Activated T-cell treated with anti-CD3 and anti-CD28 coated beads, Interleukin-2, amount 50 U/mL, for 4 hours (primary cell): ENCODE measurements around the gene QRFPR. TPM values are rescaled to one million over a fixed set of nuclear protein-coding genes. Genes with fewer than 3 reads are reported as not detected.
A peak's percentile ranks its signal among the peaks of the same experiment; 100 is the strongest.

ENCODE experiments used
- ATAC-seq, 2 donors: fragments of 200-7000 bp; cut with Tn5 transposase; one replicate each; pipeline ENCODE4 v1.10.0; 2021
- DNase-seq: peaks from one replicate; pipeline ENCODE4 v3.0.0-alpha.2; 2020
- H3K27me3 Mint-ChIP-seq: one replicate; pipeline ENCODE4 v1.8.0; 2021; ENCODE audit warnings: low read depth, mixed read lengths
- H3K36me3 Mint-ChIP-seq: one replicate; pipeline ENCODE4 v1.8.0; 2022; ENCODE audit warnings: mixed read lengths; ENCODE audit not compliant: insufficient read depth
- H3K4me1 Mint-ChIP-seq: one replicate; pipeline ENCODE4 v1.8.0; 2021; ENCODE audit warnings: low read depth, mixed read lengths
- H3K4me3 Mint-ChIP-seq: one replicate; pipeline ENCODE4 v1.8.0; 2021; ENCODE audit warnings: mild to moderate bottlenecking, moderate library complexity, mixed read lengths
- H3K9me3 Mint-ChIP-seq: one replicate; pipeline ENCODE4 v1.8.0; 2021; ENCODE audit warnings: mixed read lengths
- total RNA-seq, 3 donors: library from RNA; stranded (reverse); gene quantifications; one replicate each; pipeline ENCODE4 v1.2.1, GENCODE V29; 2021

Gene QRFPR
- total RNA-seq, 3 donors from 2014 or later, result not detected

DNA sequence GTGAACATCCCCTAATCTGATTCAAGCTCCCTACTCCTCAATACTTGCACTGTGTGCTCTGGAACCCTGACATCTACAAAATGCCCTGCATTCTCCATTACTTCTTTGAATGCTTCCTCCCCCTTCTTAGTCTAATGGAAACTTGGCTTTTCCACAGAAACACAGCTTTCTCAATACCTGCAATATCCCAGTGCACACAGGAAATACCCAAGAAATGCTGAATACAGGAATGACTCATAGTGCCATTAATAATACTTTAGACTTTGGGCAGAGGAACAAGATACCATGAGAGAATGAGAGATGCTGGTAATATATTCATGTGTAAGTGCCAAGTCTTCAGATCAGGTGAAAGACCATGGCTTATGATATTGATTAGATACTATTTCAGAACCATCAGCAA, 5.6 kb downstream of the QRFPR start:
- Mint-ChIP-seq H3K4me1 (peaks cover 5% of the 10 kb centered on the region), H3K9me3 (no peaks in the 10 kb centered on the region), H3K27me3 (peaks cover 41% of the 10 kb centered on the region), H3K36me3 (no peaks in the 10 kb centered on the region), H3K4me3 (no peak overlapping the region)
- ATAC-seq (no peak), DNase-seq (no peak)

GRCh38 chr4:121373841-121374240, 7.0 kb downstream of the QRFPR start:
- ATAC-seq, result no peak
- H3K4me3 Mint-ChIP-seq, result no peak overlapping the region

GRCh38 chr4:121370729-121371325, 10.0 kb downstream of the QRFPR start:
- ATAC-seq, result no peak
- H3K4me3 Mint-ChIP-seq, result no peak overlapping the region
- peaks cover 15% of the 10 kb centered on the region for H3K27me3 Mint-ChIP-seq
- H3K36me3 Mint-ChIP-seq, result no peaks in the 10 kb centered on the region
- no peaks in the 10 kb centered on the region for H3K4me1 Mint-ChIP-seq
- DNase-seq, result peak; percentile 11
- H3K9me3 Mint-ChIP-seq, result no peaks in the 10 kb centered on the region

More at GRCh38 chr4:121373841-121374240, 7.0 kb downstream of the QRFPR start:
- H3K4me1 Mint-ChIP-seq, result no peaks in the 10 kb centered on the region
- peaks cover 27% of the 10 kb centered on the region for H3K27me3 Mint-ChIP-seq
- no peak for DNase-seq
- H3K36me3 Mint-ChIP-seq, result no peaks in the 10 kb centered on the region
- H3K9me3 Mint-ChIP-seq, result no peaks in the 10 kb centered on the region

DNA sequence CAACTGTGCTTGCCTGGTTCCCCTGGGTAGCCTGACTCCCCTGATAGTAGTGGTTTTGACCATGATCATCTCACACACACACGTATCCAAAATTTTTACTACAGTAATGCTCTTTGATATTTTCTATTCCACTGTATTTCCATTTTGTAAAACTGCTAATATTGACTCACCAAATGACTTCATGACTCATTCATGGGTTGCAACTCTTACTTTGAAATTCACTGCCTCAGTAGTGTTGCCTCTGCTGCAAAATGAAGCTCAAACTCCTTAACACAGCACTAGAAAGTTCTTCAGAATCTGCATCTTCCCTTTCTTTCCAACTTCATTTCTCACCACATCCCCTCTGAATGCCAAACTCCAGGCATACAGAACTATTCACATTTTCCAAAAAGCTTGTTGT, 20.3 kb downstream of the QRFPR start:
- Mint-ChIP-seq H3K36me3 (no peaks in the 10 kb centered on the region), H3K27me3 (peaks cover 16% of the 10 kb centered on the region), H3K9me3 (no peaks in the 10 kb centered on the region), H3K4me3 (no peak overlapping the region), H3K4me1 (no peaks in the 10 kb centered on the region)
- no peak for ATAC-seq
- DNase-seq, result no peak

- Mint-ChIP-seq H3K9me3 (peaks cover 17% of the 10 kb centered on the region), H3K27me3 (peaks cover 28% of the 10 kb centered on the region), H3K4me3 (no peak overlapping the region), H3K4me1 (no peaks in the 10 kb centered on the region), H3K36me3 (no peaks in the 10 kb centered on the region)
- DNase-seq, result no peak
- no peak for ATAC-seq
Observed at GRCh38 chr4:121358473-121358872, 22.3 kb downstream of the QRFPR start.

- H3K27me3 Mint-ChIP-seq, result peaks cover 43% of the 10 kb centered on the region
Observed at GRCh38 chr4:121353213-121353612, 27.6 kb downstream of the QRFPR start.

DNA sequence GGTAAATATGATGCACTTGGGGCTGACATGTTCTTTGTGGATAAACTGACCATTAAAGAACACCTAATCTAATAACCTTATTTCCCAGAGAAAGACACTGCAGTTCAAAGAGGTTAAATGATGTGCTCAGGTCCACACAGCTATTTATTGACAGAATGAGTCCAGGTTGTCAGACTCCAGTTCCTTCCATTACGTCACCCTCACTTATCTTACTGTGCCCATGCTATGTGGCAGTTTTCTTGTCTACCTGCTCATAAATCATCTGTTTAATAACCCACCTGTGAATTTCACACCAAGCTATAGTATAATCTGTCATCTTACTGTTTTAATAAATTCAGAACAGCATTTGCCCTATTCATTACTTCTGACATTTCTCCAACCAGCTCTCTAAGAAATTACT, 36.7 kb downstream of the QRFPR start:
- DNase-seq (no peak), ATAC-seq (no peak)
- H3K36me3 Mint-ChIP-seq, result no peaks in the 10 kb centered on the region
- no peak overlapping the region for H3K4me3 Mint-ChIP-seq
- peaks cover 18% of the 10 kb centered on the region for H3K27me3 Mint-ChIP-seq
- H3K9me3 Mint-ChIP-seq, result no peaks in the 10 kb centered on the region
- no peaks in the 10 kb centered on the region for H3K4me1 Mint-ChIP-seq

More at GRCh38 chr4:121353213-121353612, 27.6 kb downstream of the QRFPR start:
- H3K9me3 Mint-ChIP-seq, result peaks cover 19% of the 10 kb centered on the region
- DNase-seq, result no peak
- H3K4me1 Mint-ChIP-seq, result no peaks in the 10 kb centered on the region
- no peak for ATAC-seq
- no peak overlapping the region for H3K4me3 Mint-ChIP-seq
- no peaks in the 10 kb centered on the region for H3K36me3 Mint-ChIP-seq

DNA sequence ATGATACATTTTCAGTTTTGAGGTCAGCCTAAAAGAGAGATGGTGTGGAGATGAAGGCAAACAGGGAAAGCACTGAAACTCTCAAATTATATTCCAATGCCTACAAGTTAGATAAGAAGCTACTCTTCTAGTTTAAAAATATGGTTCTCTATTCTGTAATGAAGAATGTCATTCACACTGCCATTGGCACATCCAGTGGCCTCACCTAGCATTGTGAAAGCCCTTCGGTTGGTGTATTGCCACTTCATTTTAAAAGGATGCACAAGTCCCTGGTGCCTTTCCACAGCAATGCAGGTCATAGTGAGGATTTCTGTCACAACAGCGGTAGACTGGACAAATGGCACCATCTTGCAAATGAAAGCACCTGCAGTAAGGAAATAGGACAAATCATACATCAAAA, 40.6 kb downstream of the QRFPR start:
- ATAC-seq, result no peak
- Mint-ChIP-seq H3K4me3 (no peak overlapping the region), H3K9me3 (no peaks in the 10 kb centered on the region), H3K36me3 (no peaks in the 10 kb centered on the region), H3K4me1 (no peaks in the 10 kb centered on the region), H3K27me3 (peaks cover 13% of the 10 kb centered on the region)
- no peak for DNase-seq

- ATAC-seq (no peak), DNase-seq (no peak)
- Mint-ChIP-seq H3K4me1 (no peaks in the 10 kb centered on the region), H3K27me3 (peaks cover 12% of the 10 kb centered on the region), H3K36me3 (no peaks in the 10 kb centered on the region), H3K4me3 (no peak overlapping the region), H3K9me3 (no peaks in the 10 kb centered on the region)
Observed at GRCh38 chr4:121339824-121340223, 41.0 kb downstream of the QRFPR start.

DNA sequence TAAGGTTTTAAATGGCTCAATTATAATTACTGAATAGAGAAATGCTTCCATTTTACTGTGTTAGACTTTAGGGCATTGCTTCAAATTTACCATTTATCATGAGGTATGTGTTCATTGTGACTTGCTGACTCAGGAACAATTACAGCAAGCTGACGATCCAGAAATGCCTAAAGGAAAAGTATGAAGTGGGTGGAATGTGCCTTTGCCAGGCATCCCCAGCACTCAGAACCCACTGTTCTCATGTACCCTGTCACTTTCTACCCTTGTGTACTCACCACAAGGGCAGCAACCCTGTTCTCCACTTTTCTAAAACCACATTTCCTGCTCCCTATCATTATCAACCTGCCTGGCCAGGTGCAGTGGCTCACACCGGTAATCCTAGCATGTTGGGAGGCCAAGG, 41.5 kb downstream of the QRFPR start:
- no peaks in the 10 kb centered on the region for H3K4me1 Mint-ChIP-seq
- H3K36me3 Mint-ChIP-seq, result no peaks in the 10 kb centered on the region
- peaks cover 9% of the 10 kb centered on the region for H3K27me3 Mint-ChIP-seq
- no peak overlapping the region for H3K4me3 Mint-ChIP-seq
- DNase-seq (no peak), ATAC-seq (no peak)
- H3K9me3 Mint-ChIP-seq, result no peaks in the 10 kb centered on the region

- no peaks in the 10 kb centered on the region for H3K4me1 Mint-ChIP-seq
- H3K27me3 Mint-ChIP-seq, result peaks cover 6% of the 10 kb centered on the region
- H3K9me3 Mint-ChIP-seq, result no peaks in the 10 kb centered on the region
- DNase-seq (no peak), ATAC-seq (no peak)
- H3K36me3 Mint-ChIP-seq, result no peaks in the 10 kb centered on the region
- no peak overlapping the region for H3K4me3 Mint-ChIP-seq
Observed at GRCh38 chr4:121338518-121338917, 42.3 kb downstream of the QRFPR start.

- DNase-seq (no peak), ATAC-seq (peak in 1 of 2 donors; percentile 43)
- peaks cover 5% of the 10 kb centered on the region for H3K27me3 Mint-ChIP-seq
- no peaks in the 10 kb centered on the region for H3K36me3 Mint-ChIP-seq
- no peaks in the 10 kb centered on the region for H3K4me1 Mint-ChIP-seq
- H3K4me3 Mint-ChIP-seq, result no peak overlapping the region
- no peaks in the 10 kb centered on the region for H3K9me3 Mint-ChIP-seq
Observed at GRCh38 chr4:121336706-121337105, 44.1 kb downstream of the QRFPR start.

DNA sequence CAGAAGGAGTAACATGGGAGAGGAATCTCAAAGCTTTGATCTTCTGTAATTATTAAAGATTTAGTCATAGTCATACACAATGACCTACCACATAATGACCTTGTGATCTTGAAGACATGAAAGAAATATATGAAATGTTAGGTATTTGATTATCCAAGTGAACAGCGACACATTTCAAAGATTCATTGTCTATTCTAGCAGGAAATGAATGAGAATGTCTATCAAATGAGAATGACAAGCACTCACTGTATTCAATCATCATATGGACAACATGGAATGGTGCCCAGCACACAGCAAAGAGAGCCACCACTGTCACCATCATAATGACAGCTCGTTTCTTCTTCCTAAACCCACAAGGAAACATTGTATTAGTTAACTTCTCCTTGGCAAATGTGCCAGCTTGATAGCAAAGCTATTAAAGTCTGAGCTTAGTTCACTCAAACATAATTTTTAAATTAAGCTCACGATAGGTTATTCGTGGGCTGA, 50.6 kb downstream of the QRFPR start:
- Mint-ChIP-seq H3K4me1 (no peaks in the 10 kb centered on the region), H3K4me3 (no peak overlapping the region), H3K36me3 (no peaks in the 10 kb centered on the region), H3K9me3 (no peaks in the 10 kb centered on the region), H3K27me3 (peaks cover 14% of the 10 kb centered on the region)
- ATAC-seq, result no peak
- DNase-seq, result no peak

DNA sequence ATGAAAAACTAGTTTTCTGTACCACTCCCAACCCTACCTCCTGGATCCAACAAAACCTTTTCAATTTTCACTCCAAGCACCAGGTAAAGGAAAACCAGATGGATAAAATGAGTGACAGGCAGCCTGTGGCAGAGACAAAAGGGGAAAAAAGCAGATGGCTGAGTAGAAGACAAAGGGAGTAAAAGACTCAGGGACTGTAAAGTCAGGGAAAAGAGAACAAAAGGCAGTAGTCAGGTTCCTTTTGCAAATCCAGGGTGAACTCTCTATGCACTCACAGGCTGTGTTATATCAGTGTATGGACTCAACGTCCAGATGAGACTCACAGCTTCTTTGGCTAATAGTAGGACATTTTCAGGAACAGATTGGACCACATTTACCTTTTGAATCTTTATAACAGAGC, 54.2 kb downstream of the QRFPR start:
- H3K4me3 Mint-ChIP-seq, result no peak overlapping the region
- H3K4me1 Mint-ChIP-seq, result no peaks in the 10 kb centered on the region
- H3K36me3 Mint-ChIP-seq, result no peaks in the 10 kb centered on the region
- H3K27me3 Mint-ChIP-seq, result peaks cover 16% of the 10 kb centered on the region
- DNase-seq (no peak), ATAC-seq (no peak)
- no peaks in the 10 kb centered on the region for H3K9me3 Mint-ChIP-seq

DNA sequence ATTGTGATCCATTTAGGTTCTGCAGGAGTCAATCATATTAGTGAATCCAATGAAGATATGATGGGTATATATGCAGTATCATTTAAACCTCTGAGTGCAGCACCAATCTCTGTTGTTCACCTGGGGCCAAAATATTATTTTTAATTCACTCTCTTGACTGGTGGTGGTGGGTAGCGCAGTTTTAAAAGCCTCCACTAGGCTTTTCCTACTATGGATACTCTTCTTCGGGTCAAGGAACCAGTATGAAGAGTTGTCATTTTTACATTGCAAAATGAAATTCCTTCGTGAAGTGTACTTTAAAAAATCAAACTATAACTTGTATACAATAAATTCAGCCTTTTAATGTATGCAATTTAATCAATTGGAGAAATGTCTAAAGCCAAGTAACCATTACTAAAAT, 56.5 kb downstream of the QRFPR start:
- H3K4me1 Mint-ChIP-seq, result no peaks in the 10 kb centered on the region
- no peak overlapping the region for H3K4me3 Mint-ChIP-seq
- ATAC-seq (no peak), DNase-seq (no peak)
- H3K9me3 Mint-ChIP-seq, result no peaks in the 10 kb centered on the region
- H3K36me3 Mint-ChIP-seq, result no peaks in the 10 kb centered on the region
- H3K27me3 Mint-ChIP-seq, result peaks cover 21% of the 10 kb centered on the region
